Ammon's horn (tissue), 1 donor: Measurements from ENCODE around the gene HLF.
A peak's percentile ranks its signal among the peaks of the same experiment; 100 is the strongest.

ENCODE experiments used
- DNase-seq: peaks from one replicate; pipeline ENCODE4 v3.0.0-alpha.2; 2016; ENCODE audit warnings: low spot score

The HLF gene, protein sequence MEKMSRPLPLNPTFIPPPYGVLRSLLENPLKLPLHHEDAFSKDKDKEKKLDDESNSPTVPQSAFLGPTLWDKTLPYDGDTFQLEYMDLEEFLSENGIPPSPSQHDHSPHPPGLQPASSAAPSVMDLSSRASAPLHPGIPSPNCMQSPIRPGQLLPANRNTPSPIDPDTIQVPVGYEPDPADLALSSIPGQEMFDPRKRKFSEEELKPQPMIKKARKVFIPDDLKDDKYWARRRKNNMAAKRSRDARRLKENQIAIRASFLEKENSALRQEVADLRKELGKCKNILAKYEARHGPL

DNA sequence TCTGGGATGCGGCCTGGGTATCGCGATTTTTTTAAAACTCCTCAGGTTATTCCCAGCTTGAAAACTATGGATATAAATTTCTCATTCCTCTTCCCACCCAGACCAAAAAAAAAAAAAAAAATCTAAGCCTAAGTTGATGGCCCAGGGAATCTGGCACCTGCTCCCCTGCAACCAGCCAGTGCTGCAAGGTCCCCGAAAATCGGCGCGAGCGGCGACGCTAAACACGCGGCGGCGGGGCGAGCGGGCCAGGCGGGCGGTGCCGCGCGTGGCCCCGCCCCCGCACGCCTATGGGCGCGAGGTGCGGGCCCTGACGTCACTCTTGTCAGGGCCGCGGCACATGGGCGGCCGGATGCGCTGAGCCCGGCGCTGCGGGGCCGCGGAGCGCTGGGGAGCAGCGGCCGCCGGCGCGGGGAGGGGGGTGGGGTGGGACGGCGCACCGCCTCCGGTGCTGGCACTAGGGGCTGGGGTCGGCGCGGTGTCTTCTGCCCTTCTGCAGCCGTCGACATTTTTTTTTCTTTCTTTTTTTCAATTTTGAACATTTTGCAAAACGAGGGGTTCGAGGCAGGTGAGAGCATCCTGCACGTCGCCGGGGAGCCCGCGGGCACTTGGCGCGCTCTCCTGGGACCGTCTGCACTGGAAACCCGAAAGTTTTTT lies at the start of gene HLF:
Gene HLF (plus strand): TSS at position 316 of the 654 bp plus-strand sequence. CDS start 525 bp downstream, outside the sequence.
- peak; percentile 91 for DNase-seq

DNA sequence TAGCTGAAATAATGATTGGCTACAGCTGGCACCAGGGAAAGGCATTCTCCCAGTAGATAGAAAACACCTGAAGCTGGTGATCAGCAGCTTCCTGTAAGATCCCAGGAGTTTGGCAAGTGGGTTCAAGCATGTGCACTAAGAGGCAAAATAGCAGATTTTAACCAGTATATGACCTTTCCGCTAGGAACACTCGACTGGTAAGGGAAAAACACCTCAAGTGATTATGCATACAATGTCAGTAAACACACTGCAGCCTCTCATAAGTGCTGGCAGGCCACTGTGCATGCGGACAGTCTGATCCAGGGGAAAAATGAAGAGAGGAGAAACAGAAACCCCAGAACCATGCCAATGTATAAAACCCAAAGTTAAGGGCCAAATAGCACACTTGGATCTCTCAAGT lies 49.0 kb upstream of the HLF start:
- DNase-seq = no peak

DNA sequence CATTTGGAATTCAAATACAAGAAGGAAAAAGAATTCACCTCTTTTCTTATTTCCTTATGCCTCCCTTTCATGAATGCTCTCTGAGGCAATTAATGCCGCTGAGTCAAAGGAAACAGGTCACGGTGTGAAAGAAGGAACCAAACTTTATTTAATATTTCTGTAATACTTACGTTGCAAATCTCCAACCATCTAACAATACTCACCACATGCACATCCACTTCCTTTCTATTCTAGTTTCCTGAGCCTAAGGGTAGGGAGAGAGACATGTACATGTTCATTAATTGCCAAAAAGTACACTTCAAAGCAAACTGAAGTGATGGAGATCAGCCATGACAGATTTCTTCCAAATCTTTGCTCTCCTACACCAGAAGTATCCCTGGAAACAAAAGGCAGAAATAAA lies 47.9 kb upstream of the HLF start:
- no peak for DNase-seq

DNA sequence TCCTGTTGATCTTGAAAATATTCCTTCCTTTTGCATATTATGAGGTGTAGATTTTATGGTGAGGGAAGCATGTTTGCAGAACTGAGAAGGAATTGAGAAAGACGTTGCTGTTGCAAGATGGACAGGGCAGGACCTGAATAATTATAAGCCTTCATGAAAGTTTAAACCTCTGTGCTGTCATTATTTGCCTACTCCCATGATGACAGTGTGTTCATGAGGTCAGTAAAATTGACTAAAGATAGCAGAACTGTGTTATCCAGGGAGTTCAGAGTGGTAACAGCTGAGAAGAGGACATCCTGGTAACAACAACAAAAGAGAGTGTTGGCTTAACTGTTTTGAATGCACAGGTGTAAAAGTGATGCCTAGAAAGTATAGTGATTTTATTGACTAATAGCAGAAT lies 45.3 kb upstream of the HLF start:
- DNase-seq = no peak

DNA sequence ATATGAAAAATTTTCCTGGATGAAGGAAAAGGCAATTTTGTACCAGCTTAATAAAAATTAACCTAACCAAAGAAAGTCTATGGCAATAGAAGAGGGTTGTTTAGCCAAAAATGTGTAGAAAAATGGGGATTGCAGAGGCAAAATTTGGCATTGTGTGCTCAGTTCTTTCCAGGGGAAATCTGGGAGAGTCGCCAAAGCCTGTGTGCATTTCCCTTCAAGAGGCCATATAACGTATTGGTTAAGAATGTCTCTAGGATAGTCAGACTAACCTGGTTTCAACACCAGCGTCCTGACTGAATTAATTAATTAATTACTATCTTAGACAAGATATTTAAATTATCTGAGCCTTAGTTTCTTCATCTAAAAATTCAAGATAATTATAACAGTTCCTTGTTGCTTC lies 44.8 kb upstream of the HLF start:
- DNase-seq = no peak

DNA sequence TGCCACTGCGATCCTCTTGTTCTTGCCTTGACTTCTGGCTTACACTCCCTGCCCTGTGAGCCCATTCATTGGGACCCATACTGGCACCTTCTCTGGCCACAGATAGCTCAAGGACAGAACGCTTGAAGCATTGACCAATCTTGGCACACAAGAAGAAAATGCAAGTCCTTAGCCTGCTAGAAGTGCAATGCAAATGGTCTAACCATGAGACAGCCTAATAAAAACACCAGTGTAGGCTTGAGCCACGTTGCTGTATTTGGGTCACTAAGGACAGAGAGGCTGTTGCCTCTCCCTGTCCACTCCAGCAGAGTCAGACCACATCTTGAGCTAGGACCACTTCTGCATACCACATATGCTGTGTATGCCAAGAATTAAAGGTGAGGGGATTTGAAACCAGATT lies 41.2 kb upstream of the HLF start:
- no peak for DNase-seq

DNA sequence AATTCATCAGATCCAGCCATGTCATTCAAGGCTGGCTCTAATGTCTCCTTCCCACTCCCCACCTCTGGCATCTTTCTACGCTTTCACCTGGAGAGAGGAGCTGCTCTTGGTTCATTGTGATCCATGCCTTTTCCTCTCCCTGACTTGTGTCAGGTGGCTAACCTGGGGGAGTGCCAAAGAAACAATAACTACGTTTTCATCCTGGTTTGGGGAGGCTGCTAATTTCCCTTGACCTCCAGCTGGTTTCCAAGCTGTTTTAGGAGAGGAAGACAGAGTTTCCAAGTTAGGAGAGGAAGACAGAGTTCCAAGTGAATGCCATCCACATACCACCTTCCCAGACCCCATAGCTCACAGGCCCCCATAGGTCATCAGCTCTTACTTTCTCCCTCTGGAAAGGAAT lies 40.0 kb upstream of the HLF start:
- no peak for DNase-seq

DNA sequence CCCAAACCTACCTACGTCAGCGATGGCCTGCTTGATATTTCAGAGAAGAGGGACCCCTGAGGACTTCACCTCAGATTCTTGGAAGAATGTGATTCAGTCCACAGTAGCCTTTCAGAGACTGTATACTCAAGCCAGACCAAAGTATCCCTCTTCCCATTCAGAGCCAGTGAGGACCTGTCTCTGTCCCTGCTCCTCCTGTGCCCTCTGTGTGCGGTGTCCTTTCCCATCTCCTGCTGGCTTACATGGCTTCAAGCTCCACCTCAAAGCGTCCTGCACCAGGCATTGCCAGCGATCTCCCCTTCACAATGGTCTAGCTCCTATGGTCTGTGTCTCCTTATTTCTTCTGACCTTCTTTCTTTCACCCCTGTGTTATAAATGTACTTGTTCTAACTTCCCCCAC lies 39.5 kb upstream of the HLF start:
- no peak for DNase-seq

DNA sequence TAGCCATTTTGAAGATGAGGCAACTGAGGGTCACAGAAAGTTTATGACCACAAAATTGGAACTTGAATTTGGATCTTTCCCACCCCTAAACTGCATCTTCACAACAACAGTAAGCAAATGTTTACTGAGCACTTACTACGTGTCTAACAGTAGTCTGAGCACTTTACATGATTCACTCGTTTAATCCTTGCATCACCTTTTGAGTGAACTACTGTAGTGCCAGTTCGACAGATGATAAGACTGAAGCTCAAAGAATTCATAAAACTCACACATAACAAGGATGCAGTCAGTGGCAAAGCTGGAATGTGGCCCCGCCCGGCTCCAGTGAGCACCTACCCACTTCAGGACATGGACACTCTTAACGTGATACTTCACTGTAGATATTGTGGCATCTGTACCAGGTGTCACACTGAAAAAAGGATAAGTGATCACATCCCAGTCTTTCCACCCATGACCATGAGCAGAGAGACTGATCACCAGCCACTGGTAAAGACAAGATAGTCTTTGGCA lies 36.0 kb upstream of the HLF start:
- DNase-seq = no peak

DNA sequence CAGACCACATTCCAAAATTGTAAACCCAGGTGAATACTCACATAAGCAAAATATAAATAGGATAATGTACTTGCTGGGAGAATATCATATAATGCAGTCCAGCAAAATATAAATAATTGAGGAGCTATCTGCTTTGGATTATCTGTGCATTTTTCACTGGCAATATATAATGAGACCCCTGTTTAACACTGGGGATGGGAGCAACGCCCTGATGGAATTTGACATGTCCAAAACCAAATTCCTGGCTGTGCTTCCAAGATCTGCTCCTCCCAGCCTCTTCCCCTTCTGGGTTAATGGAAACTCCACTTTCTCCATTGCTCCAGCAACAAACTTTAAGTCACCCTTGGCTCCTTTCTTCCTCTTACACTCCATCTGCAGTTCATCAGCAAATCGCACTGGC lies 35.5 kb upstream of the HLF start:
- DNase-seq = no peak

DNA sequence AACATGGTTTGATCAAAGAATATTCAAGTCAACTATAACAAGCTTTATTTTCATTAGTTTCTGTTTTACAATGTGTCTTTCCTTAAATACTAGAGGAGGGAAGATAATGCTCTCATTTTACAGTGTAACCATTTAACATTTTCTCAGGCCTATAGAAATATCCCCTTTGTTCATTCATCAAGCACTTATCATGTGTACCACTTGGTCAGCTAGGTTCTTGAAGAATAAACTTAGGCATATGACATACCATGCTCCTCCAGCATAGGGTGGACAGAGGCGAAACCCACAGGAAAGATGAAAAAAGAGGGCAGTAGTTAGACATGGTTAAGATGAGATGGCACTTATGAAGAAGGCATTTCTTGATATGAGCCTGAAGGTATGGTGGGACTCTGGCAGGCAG lies 34.0 kb upstream of the HLF start:
- no peak for DNase-seq

DNA sequence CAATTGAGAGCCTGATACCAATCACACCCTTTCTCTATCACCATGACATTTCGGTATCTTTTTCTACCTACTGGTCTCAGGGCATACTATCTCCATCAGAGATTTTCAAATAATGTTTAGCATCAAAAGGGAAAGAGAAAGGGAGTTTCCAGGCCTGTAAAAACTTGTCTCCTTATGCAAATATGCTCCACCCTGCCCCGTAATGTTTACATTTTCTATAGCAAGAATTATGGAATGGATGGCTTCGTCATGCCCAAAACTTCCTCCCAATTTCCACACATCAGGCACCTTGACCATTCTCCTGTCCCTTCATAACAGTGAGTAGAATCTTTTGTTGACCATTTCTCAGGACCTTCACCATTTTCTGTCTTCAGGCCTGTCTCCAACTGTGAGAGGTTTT lies 30.9 kb upstream of the HLF start:
- DNase-seq = no peak

DNA sequence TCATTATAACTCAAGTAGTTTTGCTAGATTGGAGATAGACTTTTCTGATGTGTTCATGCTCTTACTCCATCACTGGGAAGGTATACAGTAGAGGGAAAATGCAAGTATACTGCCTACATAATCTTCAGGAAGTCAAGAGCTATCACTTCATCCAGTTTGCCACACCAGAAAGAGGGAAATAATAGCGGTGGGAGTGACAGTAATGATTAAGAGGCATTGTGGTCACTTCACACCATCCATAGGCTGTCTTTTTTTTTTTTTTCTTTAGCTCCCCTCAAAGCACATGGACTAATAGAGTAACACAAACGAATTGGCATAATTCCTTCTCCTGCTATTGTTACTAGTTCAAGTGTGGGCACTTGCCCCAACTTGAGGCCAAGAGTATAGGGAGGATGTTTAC lies 28.4 kb upstream of the HLF start:
- no peak for DNase-seq

DNA sequence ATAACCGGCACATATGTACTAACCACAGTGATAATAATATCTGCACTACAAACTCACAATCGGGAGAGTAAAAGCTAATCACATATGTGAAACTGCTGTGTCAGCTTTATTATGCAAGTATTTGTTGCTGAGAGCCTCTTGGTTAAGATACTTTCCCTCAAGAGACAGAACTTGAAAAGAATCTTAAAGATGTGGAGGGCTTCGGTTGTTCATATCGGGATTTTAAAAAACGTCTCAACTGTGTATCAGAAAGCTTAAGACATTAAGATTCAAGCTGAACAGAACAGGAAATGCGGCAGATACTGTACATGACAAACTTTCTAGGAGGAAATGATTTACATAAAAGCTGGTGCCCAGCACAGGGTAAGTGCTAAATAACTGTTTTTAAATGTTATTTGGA lies 27.5 kb upstream of the HLF start:
- no peak for DNase-seq

DNA sequence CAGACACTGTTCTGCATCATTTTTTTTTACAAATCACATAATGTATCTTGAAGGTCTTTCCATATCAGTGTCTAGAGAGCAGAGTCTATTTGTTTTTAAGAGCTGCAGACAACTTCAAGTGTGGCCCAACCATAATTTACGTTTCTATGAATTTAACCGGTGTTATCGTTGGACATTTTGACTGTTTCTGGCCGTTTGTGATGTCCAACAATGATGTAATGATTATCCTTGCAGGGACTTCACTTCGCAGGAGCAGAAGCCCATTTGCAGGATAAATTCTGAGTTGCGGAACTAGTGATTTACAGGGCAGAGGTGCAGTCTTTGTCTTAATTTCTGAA lies 26.9 kb upstream of the HLF start:
- no peak for DNase-seq

DNA sequence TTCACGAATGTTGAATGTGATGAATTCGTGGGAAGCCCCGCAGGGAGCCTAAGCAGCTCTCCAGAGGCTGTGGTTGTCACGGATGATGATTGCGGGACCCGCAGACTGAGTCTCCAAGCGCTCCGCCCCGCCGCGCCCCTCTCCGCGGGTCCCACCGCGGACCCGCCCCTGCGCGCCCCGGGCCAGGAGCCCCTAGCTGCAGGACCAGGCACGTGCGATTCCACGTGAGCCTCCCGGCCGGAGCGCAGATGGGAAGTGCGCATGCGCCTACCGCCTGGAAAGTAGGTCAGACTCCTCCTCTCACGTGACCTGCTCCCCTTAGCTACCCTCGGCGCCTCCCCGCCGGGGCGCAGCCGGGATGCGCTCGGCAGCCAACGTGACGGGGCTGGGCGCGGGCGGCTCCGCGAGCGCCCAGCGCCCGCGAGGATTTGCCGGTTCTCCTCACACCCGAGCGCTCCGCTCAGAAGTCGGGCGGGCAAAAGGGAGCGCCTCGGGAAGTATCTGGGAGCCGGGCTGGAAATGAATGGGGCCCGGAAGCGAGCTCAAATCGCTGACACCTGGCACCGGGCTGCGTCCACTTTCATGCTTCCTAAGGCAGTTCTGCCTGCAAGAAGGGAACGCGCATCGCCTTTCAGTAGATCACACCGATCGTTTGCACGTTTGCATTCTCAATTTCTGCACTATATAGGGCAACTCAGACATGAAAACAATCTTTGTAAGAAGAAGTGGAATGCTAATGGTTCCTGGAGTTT lies 26.4 kb upstream of the HLF start:
- DNase-seq = peak; percentile 97

DNA sequence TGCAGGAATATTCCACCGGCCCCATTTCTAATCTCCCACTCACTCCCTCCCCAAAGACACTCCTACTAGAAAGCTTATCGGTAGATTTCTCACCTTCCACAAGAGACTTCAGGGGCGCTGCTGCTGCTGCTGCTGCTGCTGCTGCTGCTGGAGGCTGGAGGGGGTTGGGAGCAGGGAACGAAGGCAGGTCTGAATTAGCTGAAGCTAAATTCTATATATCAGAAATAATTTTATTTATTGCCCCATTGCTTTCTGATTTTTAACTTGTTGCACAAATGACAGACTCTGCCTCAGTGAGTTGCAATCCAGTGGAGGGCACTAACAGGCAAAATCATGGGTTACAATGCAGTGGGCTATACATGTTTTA lies 25.8 kb upstream of the HLF start:
- DNase-seq = peak; percentile 26

DNA sequence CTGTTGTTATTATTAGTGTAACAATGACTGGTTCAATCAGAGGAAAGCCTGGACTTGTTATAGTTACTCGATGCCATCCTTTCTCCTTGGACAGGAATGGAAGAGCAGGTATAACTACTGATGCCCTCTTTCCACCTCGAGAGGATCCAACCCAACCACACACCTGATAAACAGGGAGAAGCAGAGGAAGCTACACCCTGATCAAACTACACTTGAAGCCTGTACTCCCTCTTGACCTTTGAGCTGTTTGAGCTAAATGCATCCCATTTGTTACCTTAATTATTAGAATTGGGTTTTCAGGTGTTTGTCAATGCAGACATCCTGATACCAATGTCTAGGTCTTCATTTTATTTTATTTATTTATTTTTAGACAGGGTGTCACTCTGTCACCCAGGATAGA lies 23.7 kb upstream of the HLF start:
- no peak for DNase-seq

DNA sequence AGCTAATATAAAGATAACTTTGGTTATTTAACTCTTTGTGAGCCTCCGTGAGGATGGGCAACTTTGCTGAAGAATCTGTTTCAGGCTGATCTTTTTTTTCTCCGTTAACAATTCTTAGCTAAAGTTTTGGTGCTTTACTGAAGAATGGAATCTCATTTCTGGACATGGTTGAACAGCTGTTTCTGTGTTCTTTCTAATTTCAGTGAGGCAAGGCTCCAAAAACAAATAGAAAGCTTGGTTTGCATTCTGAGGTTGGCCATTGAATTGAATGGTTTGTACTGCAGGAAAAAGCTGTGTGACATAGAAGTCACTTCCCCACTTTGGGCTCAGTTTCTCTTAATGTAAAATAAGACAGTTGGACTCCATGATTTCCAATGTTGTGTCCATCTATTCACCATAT lies 22.3 kb upstream of the HLF start:
- no peak for DNase-seq

DNA sequence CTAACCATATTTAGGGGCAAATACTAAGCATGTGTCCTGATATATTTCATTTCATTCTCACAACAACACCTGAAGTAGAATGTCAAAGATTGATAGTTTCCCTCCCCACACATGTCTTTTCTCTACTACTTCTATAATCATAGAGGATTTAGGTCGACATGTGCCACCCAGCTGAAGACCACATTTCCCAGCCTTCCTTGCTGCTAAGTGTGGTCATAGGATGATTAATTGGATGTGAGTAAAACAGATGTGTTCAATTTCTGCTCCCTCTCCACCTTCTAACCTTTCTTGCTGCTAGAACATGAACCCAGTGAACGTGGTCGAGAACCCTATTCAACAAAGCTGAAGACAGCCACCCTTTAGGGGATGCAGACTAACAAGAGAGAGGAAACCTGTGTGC lies 18.8 kb upstream of the HLF start:
- DNase-seq = no peak

DNA sequence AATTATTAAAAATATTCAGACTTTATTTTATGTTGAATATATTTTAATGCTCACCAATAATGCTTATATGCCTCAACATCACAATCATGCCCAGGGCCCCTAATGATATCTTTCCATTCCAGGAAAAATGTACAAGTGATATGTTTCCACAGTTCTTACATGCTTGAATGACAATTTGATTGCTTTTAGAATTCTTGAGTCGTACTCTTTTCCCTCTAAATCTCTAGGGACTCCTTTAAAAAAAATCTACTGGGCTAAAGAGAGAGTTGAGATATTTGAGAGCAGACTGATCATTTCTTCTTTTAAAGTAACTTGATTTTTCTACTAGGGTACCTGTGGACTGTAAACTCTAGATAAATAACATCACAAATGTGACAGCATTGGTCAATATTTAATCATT lies 18.2 kb upstream of the HLF start:
- DNase-seq = no peak

DNA sequence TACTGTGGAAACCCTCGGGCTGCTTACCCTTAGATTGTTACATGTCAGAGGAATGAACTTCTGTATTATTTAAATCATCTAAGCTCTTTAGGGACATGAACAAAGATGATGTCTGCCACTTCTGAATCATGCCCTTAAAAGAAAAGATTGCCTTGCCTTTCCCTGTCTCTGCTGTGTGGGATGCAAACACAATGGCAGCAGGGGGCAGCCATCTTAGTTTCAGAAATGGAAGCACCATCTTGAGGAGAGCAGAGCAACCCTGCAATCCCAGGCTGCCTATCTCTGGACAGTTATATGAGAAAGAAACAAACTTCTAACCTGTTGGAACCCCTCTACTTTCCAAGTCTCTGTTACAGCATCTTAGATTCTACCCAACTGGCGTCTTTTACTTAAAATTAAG lies 16.7 kb upstream of the HLF start:
- DNase-seq = no peak

DNA sequence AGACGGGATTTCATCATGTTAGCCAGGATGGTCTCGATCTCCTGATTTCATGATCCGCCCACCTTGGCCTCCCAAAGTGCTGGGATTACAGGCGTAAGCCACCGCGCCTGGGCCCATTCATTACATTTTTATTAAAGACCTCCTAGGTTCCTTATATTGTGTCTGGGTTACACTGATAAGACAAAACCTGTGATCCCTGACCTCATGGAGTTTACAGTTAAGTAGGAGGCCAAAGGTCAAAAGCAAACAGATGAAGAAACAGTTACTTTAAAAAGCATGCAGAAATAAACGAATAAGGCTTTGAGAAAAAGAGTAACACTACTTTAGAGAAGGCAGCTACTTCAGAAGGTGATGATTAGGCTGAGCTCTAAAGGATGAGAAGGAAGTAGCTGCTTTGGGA lies 14.9 kb upstream of the HLF start:
- DNase-seq = no peak
